GM19193 (cell line): ENCODE results near the gene SEMA4C.

Experiments
- POLR2A ChIP-seq: IDR thresholded peaks from 4 replicates; pipeline ENCODE4 v1.6.1; 2011; ENCODE audit not compliant: insufficient read depth, insufficient read length; ENCODE audit errors: extremely low read depth

SEMA4C gene

DNA sequence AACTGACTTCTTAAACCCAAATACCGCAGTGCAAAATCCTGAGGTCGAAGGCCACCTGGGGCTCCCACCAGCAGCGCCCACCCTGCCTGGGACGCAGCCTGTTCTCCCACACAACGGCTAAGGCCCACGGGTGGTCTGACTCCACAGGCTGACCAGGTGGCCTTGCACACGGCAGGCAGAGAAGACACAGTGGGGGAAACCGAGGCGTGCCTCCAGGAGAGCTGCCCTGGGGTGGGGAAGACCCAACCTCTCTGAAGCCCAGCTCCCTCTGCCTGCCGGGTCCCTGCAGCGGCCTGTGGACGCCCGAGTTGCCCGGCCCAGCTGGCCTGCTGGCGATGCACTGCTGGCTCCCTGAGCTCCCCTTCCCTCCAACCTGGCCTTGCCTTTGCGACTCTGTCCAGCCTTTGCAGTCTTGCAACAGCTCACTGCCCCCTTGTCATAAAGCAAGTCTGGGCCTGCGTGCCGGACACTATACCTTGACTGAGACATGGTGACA is 9.7 kb upstream of the SEMA4C start:
- no peak for TF ChIP-seq POLR2A

DNA sequence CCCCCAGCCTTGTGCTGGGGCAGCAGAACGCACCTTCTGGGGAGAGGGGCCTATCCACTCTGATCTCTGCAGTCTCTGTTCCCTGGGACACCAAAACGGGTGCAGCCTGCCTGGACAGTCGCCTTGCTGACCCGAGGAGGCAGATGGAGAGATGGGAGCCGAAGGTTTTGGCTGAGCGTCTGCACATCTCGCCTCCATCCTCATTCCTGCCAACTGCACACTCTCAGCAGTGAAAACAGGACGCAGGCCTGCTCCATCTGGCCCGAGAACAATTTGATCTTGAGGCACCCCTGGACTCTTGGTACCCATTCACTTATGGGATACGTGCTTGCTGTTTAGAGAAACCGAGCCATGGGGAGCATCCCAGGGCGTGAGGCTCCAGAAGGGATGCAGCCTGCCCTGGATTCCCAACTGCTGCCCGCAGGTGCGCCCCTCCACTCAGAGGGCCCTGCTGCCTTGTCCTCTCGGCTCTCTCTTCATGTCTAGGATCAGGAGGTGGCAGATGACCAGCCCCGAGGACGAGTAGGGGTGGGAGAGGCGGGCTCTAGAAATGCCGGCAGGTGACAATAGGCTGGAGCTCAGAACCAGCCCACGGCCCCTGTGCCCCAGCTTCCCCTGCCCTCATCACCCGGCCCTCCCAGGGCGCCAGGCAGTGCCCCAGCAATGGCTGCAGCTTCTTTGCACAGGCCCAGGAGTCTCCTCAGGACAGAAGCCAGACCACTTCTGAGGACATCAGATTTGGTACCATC is 9.1 kb upstream of the SEMA4C start:
- TF ChIP-seq POLR2A, result no peak

- no peak for TF ChIP-seq POLR2A
Measured at GRCh38 chr2:96878171-96878570, 8.3 kb upstream of the SEMA4C start.

DNA sequence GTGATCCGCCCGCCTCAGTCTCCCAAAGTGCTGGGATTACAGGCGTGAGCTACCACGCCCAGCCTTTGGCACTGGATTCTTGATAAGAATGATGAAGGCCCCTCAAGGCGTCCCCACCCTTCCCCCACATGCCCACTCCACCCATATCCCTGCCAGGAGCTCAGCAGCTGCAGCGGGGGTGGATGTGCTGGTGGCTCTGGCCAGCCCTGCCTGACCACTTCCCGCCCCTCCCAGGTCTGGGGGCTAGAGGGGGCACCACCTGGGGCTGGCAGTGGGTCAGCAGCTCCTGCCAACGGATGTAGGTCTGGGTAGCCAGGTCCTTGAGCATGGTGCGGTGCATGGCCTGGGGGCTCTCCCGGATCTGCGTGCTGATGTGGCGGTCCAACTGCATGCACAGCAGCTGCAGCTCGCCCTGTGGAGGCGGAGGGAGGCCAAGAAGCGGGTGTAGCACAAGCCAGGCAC is 7.8 kb upstream of the SEMA4C start:
- TF ChIP-seq POLR2A, result no peak

DNA sequence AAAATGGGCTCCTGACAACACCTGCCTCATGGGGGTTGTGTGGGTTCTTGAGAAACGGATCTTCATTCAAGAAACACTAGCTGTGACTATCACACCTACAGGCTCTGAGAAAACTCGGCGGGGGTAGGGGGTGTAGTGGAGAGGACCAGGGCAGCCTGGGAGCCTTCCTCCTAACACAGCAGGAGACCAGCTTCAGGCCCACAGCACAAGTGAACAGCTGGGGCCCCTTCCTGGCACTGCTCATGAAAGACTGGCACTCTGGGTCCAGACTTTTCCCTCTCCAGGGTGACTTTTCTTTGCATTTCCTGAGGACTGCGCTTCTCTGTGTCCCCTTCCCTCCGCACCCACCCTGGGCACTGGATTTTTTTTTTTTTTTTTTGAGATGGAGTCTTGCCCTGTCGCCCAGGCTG is 7.2 kb upstream of the SEMA4C start:
- TF ChIP-seq POLR2A, result no peak

DNA sequence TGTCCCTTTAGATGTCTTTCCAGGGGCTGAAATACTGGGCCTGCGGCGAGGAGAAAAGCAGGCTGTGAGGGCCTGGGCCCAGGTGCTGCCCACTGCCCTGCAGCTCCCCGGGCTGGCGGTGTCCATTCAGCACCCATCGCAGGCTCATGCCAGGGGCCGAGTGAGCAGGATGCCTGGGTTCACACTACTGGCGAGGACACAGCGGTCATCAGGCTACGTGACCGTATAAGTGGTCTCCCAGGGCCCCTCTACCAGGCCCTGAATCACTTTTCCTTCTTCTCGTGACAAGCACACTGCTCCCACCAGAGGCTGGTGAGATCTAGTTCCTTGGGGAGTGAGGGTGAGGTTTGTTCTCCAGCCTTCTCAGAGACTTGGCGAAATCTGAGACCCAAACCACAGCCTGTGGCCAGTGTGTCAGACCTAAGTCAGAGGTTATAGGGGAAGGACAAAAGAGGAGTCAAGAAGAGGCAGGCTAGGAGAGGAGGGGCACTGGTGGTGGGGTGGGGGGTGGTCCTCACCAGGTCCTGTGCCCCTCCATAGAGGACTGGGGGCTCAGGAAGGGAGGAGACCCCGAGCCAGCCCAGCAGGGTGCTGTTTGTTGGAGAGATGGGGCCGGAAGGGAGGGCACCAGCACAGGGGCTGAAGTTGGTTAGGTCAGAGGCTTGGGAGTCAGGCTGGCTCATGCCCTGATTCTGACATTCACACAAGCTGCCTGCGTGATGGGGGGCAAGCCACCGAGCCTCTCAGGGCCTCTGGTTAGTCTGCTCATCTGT is 6.6 kb upstream of the SEMA4C start:
- no peak for TF ChIP-seq POLR2A

DNA sequence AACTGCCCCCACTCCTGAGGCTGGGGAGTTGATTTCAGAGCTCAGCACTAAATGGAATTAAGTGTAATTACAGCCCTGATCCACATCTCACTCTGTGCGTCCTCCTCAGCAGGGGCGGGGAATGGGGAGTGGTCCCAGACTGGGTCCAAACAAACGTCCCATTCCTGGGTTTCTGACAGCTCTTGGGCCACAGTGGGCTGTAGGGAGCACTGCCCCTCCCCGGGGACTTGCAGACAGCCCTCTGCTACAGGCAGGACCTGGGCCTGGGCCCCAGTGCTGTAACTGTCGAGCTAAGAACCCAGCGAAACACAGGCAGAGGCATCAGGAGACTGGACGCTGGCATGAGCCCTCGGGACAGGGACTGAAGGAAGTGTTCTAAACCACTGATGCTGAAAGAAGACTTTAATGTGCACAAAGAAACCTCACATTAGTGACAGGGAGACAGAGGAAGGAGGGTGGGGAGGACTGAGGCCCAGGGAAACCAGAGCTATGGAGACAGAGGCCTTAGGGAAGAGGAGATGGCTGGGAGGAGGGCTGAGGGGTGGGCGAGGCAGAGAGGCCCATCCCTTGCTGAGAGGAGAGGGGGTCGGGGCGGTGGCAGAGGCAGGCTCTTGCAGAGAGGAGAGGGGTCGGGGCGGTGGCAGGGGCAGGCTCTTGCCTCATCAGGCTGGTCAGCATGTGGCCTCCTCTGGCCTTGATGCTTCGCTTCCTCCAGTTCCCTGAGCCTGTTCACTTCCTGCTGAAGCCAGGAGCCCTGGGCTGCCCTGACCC is 5.8 kb upstream of the SEMA4C start:
- no peak for TF ChIP-seq POLR2A

GRCh38 chr2:96874198-96874831 is 4.4 kb upstream of the SEMA4C start:
- TF ChIP-seq POLR2A, result no peak

DNA sequence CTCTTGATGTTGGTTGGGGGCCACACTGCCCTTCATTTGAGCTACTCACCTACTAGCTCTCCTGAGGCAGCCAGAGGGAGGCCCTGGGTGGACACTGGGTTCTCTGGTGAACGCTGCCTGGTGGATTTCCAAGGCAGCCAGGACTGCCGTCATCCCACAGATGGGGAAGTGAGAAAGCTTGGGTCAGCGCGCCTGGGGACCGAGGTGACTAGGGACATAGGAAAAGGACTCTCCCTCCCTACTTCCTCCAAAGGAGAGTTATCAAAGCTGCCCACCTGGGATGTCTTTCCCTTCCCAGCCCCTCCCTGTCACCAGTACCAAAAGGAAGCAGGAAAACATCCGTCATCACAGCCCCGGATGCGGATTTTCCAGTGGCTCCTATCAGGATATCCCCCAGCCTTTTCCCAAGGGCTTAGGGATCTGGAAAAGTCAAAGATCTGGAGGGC is 3.8 kb upstream of the SEMA4C start:
- no peak for TF ChIP-seq POLR2A

DNA sequence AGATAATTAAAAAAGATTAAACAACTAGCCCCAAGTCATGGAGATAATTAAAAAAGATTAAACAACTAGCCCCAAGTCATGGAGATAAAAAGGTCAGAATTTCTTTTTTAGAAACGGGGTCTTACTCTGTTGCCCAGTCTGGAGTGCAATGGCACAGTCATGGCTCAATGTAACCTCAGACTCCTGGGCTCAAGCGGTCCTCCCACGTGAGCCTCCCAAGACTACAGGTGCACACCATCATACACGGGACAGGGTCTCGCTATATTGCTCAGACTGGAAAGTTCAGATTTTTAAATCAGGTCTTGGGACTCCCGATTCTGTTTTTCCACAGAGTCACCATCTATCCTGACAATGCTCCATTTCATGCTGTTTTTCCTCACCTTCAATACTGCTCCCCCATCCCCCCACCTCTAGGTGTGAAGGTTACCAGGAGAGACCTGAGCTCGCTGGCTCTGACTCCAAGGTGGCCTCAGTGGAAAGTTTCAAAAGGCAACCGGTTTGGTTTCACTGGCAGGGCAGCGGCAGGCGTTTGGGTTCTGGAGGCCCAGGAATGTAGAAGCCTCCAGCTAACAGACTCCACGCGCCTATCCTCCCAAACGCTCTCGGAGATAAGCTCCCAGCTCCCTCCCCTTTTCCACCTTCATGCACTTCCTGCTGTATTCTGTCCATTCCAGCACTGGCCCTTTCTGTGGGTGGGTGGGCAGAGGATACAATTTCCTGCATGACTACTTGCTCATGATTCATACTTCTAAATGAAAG is 2.9 kb upstream of the SEMA4C start:
- no peak for TF ChIP-seq POLR2A

- TF ChIP-seq POLR2A, result no peak
Measured at GRCh38 chr2:96870626-96871255, 861 bp upstream of the SEMA4C start.

- no peak for TF ChIP-seq POLR2A
Measured at GRCh38 chr2:96869281-96869821, 529 bp downstream of the SEMA4C start.
